Osteocyte (in vitro differentiated cells): Measurements from ENCODE around the gene FCHSD2. TPM values are rescaled to one million over a fixed set of nuclear protein-coding genes. Genes with fewer than 3 reads are reported as not detected.
A peak's percentile ranks its signal among the peaks of the same experiment; 100 is the strongest.

ENCODE experiments used
- DNase-seq: peaks from one replicate; pipeline ENCODE4 v3.0.0; 2021; ENCODE audit warnings: mixed read lengths; ENCODE audit not compliant: unreplicated experiment; ENCODE audit errors: extremely low spot score
- H3K27ac Mint-ChIP-seq: one replicate; pipeline ENCODE4 v1.8.0; 2021; ENCODE audit warnings: mild to moderate bottlenecking, mixed read lengths; ENCODE audit not compliant: unreplicated experiment
- H3K27me3 Mint-ChIP-seq: one replicate; pipeline ENCODE4 v1.8.0; 2021; ENCODE audit warnings: mixed read lengths; ENCODE audit not compliant: unreplicated experiment
- H3K36me3 Mint-ChIP-seq: one replicate; pipeline ENCODE4 v1.8.0; 2021; ENCODE audit warnings: mixed read lengths; ENCODE audit not compliant: unreplicated experiment
- H3K4me1 Mint-ChIP-seq: one replicate; pipeline ENCODE4 v1.8.0; 2021; ENCODE audit warnings: mixed read lengths; ENCODE audit not compliant: unreplicated experiment
- H3K4me3 Mint-ChIP-seq: one replicate; pipeline ENCODE4 v1.8.0; 2021; ENCODE audit warnings: mild to moderate bottlenecking, moderate library complexity, mixed read lengths; ENCODE audit not compliant: unreplicated experiment
- H3K9me3 Mint-ChIP-seq: one replicate; pipeline ENCODE4 v1.8.0; 2021; ENCODE audit warnings: mixed read lengths; ENCODE audit not compliant: unreplicated experiment
- total RNA-seq: library from RNA; stranded (reverse); gene quantifications from 2 replicates; pipeline ENCODE4 v1.2.1, GENCODE V29; 2021
- TF ChIP-seq, protein P1 (sequence below): fragments of 200-600 bp; sonication (generic); IDR thresholded peaks from 2 replicates; pipeline ENCODE4 v1.5.0; 2021; ENCODE audit warnings: antibody characterized with exemption, mild to moderate bottlenecking, moderate library complexity

Gene FCHSD2
- total RNA-seq, 1 donor from 2014 or later, result 39.4 TPM

GRCh38 chr11:72851726-72852125 lies 290.4 kb downstream of the FCHSD2 start:
- TF ChIP-seq, protein P1, sequence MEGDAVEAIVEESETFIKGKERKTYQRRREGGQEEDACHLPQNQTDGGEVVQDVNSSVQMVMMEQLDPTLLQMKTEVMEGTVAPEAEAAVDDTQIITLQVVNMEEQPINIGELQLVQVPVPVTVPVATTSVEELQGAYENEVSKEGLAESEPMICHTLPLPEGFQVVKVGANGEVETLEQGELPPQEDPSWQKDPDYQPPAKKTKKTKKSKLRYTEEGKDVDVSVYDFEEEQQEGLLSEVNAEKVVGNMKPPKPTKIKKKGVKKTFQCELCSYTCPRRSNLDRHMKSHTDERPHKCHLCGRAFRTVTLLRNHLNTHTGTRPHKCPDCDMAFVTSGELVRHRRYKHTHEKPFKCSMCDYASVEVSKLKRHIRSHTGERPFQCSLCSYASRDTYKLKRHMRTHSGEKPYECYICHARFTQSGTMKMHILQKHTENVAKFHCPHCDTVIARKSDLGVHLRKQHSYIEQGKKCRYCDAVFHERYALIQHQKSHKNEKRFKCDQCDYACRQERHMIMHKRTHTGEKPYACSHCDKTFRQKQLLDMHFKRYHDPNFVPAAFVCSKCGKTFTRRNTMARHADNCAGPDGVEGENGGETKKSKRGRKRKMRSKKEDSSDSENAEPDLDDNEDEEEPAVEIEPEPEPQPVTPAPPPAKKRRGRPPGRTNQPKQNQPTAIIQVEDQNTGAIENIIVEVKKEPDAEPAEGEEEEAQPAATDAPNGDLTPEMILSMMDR, result no peak
- no peaks in the 10 kb centered on the region for H3K27me3 Mint-ChIP-seq
- no peak overlapping the region for H3K27ac Mint-ChIP-seq
- no peak for DNase-seq
- no peaks in the 10 kb centered on the region for H3K9me3 Mint-ChIP-seq
- no peak overlapping the region for H3K4me3 Mint-ChIP-seq
- H3K36me3 Mint-ChIP-seq, result peaks cover 9% of the 10 kb centered on the region
- H3K4me1 Mint-ChIP-seq, result peaks cover 12% of the 10 kb centered on the region

DNA sequence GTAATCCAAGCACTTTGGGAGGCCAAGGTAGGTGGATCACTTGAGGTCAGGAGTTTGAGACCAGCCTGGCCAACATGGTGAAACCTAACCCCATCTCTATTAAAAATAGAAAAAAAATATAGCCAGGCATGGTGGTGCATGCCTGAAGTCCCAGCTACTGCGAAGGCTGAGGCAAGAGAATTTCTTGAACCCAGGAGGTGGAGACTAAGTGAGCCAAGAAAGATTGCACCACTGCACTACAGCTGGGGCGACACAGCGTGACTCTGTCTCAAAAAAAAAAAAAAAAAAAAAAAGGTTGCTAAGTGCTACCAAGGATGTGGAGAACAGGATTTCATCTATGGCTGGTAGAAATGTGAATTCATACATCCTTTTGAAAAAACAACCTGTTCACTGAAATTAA lies 291.3 kb downstream of the FCHSD2 start:
- H3K4me1 Mint-ChIP-seq, result peaks cover 3% of the 10 kb centered on the region

GRCh38 chr11:72848846-72849466 lies 293.2 kb downstream of the FCHSD2 start:
- H3K4me3 Mint-ChIP-seq, result no peak overlapping the region
- DNase-seq, result no peak
- peaks cover 6% of the 10 kb centered on the region for H3K4me1 Mint-ChIP-seq
- no peaks in the 10 kb centered on the region for H3K9me3 Mint-ChIP-seq
- no peaks in the 10 kb centered on the region for H3K27me3 Mint-ChIP-seq
- H3K36me3 Mint-ChIP-seq, result peaks cover 9% of the 10 kb centered on the region
- H3K27ac Mint-ChIP-seq, result no peak overlapping the region
- TF ChIP-seq, protein P1, result peak; percentile 64

More for the DNA sequence above, 291.3 kb downstream of the FCHSD2 start:
- H3K27ac Mint-ChIP-seq, result no peak overlapping the region
- H3K4me3 Mint-ChIP-seq, result no peak overlapping the region
- peaks cover 9% of the 10 kb centered on the region for H3K36me3 Mint-ChIP-seq
- no peaks in the 10 kb centered on the region for H3K27me3 Mint-ChIP-seq
- TF ChIP-seq, protein P1, result no peak
- H3K9me3 Mint-ChIP-seq, result no peaks in the 10 kb centered on the region
- DNase-seq, result no peak

DNA sequence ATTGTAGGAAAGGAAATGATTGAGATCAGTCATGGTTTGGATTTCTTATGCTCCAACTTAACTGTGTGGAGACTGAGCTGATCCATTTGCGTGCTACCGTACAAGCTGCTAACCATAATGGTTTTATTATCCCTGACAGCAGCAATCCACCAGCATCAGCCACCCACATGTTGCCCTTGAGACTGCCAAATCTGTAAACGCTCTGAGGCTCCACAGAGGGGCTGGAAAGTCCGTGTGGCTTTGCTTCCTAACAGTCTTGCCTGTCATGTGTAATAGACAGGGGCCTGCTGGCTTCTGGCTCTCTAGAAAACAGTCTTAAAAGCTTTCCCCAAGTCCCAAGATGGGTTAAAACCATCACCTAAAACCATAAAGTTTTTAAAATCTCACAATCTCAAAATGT lies 297.8 kb downstream of the FCHSD2 start:
- H3K36me3 Mint-ChIP-seq, result peaks cover 26% of the 10 kb centered on the region
- H3K4me1 Mint-ChIP-seq, result peaks cover 9% of the 10 kb centered on the region
- no peak for DNase-seq
- H3K9me3 Mint-ChIP-seq, result no peaks in the 10 kb centered on the region
- H3K27ac Mint-ChIP-seq, result peak overlapping the region; percentile 57
- H3K27me3 Mint-ChIP-seq, result no peaks in the 10 kb centered on the region
- TF ChIP-seq, protein P1, result no peak
- no peak overlapping the region for H3K4me3 Mint-ChIP-seq

- Mint-ChIP-seq H3K36me3 (peaks cover 29% of the 10 kb centered on the region), H3K9me3 (no peaks in the 10 kb centered on the region), H3K4me1 (peaks cover 9% of the 10 kb centered on the region), H3K27ac (no peak overlapping the region), H3K27me3 (no peaks in the 10 kb centered on the region), H3K4me3 (no peak overlapping the region)
- TF ChIP-seq, protein P1, result no peak
- no peak for DNase-seq
Measured at GRCh38 chr11:72842653-72843330, 299.3 kb downstream of the FCHSD2 start.
